GM23248 (cell line): ENCODE results near the gene TM4SF18. TPM values are rescaled to one million over a fixed set of nuclear protein-coding genes. Genes with fewer than 3 reads are reported as not detected.

Experiments used
- DNase-seq: peaks from one replicate; pipeline ENCODE4 v3.0.0-alpha.2; 2015
- H2AFZ ChIP-seq: fragments of 200-600 bp; sonication (generic); 2 replicates; pipeline ENCODE4 v1.6.1; 2016; ENCODE audit warnings: antibody characterized with exemption
- H3F3A ChIP-seq: fragments of 200-600 bp; sonication (generic); 2 replicates; pipeline ENCODE4 v1.6.1; 2016; ENCODE audit warnings: mild to moderate bottlenecking, antibody characterized with exemption, mixed run types; ENCODE audit not compliant: insufficient read depth
- H3K27ac ChIP-seq: fragments of 200-600 bp; sonication (generic); 2 replicates; pipeline ENCODE4 v1.5.1; 2016; ENCODE audit warnings: mild to moderate bottlenecking
- H3K27me3 ChIP-seq: fragments of 200-600 bp; sonication (generic); replicated peaks from 2 replicates; pipeline ENCODE4 v1.6.1; 2016; ENCODE audit warnings: mild to moderate bottlenecking; ENCODE audit not compliant: insufficient read depth
- H3K36me3 ChIP-seq: fragments of 200-600 bp; sonication (generic); 2 replicates; pipeline ENCODE4 v1.6.1; 2016; ENCODE audit warnings: low read depth, mild to moderate bottlenecking
- H3K4me1 ChIP-seq: fragments of 200-600 bp; sonication (generic); 2 replicates; pipeline ENCODE4 v1.6.1; 2016; ENCODE audit warnings: mild to moderate bottlenecking; ENCODE audit not compliant: insufficient read depth
- H3K4me2 ChIP-seq: fragments of 200-600 bp; sonication (generic); one replicate; pipeline ENCODE4 v1.6.1; 2016; ENCODE audit warnings: mild to moderate bottlenecking; ENCODE audit not compliant: unreplicated experiment
- H3K4me3 ChIP-seq: fragments of 200-600 bp; sonication (generic); 2 replicates; pipeline ENCODE4 v1.5.1; 2016; ENCODE audit warnings: mild to moderate bottlenecking
- H3K79me2 ChIP-seq: fragments of 200-600 bp; sonication (generic); 2 replicates; pipeline ENCODE4 v1.6.1; 2016; ENCODE audit warnings: mild to moderate bottlenecking; ENCODE audit not compliant: insufficient read depth
- H3K9ac ChIP-seq: fragments of 200-600 bp; sonication (generic); 2 replicates; pipeline ENCODE4 v1.6.1; 2016; ENCODE audit warnings: mild to moderate bottlenecking
- H3K9me2 ChIP-seq: fragments of 200-600 bp; sonication (generic); 2 replicates; pipeline ENCODE4 v1.6.1; 2016; ENCODE audit warnings: mixed run types, mild to moderate bottlenecking, moderate library complexity; ENCODE audit not compliant: insufficient read depth
- H3K9me3 ChIP-seq: fragments of 200-600 bp; sonication (generic); one replicate; pipeline ENCODE4 v1.6.1; 2017; ENCODE audit warnings: low read depth
- H4K20me1 ChIP-seq: fragments of 200-600 bp; sonication (generic); 2 replicates; pipeline ENCODE4 v1.6.0; 2016; ENCODE audit not compliant: insufficient read depth
- EZH2 ChIP-seq: fragments of 200-600 bp; sonication (generic); IDR thresholded peaks from 2 replicates; pipeline ENCODE4 v1.6.1; 2018; ENCODE audit warnings: antibody characterized with exemption, mild to moderate bottlenecking; ENCODE audit not compliant: insufficient read depth, poor library complexity, severe bottlenecking
- EZH2phosphoT487 ChIP-seq: fragments of 200-600 bp; sonication (generic); IDR thresholded peaks from 2 replicates; pipeline ENCODE4 v1.6.1; 2018; ENCODE audit warnings: antibody characterized with exemption, moderate library complexity, mild to moderate bottlenecking, low read depth; ENCODE audit not compliant: insufficient read depth
- WGBS, 2 experiments: methylation state at CpG; one replicate each; pipeline ENCODE4 v1.1.6; 2015 to 2017; ENCODE audit warnings: low lambda C conversion rate in 2 of 2, low coverage in 1 of 2; ENCODE audit errors: missing lambda C conversion rate in 2 of 2; 5-methylcytosine and 5-hydroxymethylcytosine counted together
- in situ Hi-C: fragments of 300-500 bp; cut with MboI; formaldehyde crosslinking; loops from 2 replicates; pipeline ENCODE4 v1.15.0; 2020
- polyA plus RNA-seq: library from polyadenylated mRNA; unstranded; fragments of >200 nt; fragmentation: Nextera tagmentation; extraction: Ambion mirVana; gene quantifications from 2 replicates; pipeline ENCODE4 v1.2.1, GENCODE V29; 2016
- total RNA-seq: library from RNA; depleted of rRNA; stranded (reverse); fragments of >200 nt; shearing (Covaris generic); gene quantifications from 2 replicates; pipeline ENCODE4 v1.2.3, GENCODE V29; 2014

Gene TM4SF18
- total and polyA plus RNA-seq, 2 experiments from 2014 or later: not detected

DNA sequence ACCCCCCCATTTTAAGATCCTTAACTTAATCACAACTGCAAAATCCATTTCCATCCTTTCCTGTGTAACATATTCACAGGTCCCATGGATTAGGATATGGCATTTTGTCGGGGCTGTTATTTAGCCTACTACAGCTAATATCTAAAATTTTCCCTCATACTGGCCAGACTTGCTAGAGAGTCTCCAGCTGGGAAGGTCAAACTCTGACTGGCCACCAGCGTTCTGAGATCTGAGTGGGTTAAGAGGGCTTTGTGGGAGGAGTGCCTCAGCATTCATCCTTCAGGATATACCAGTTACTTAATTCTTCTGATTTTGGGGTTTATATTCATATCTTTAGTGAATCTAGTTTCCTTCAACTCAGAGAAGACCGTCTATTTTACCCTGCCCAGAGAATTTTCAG is 17.7 kb downstream of the TM4SF18 start:
- Histone ChIP-seq H3K79me2 (no peaks in the 10 kb centered on the region), H3K4me3 (no peak overlapping the region), H3K9me2 (no peaks in the 10 kb centered on the region), H3F3A (peaks cover 26% of the 10 kb centered on the region), H3K27ac (peak overlapping the region; percentile 85), H3K4me1 (peaks cover 25% of the 10 kb centered on the region), H3K27me3 (no peaks in the 10 kb centered on the region), H3K4me2 (peak overlapping the region; percentile 61), H3K9me3 (no peaks in the 10 kb centered on the region), H2AFZ (peak overlapping the region; percentile 51), H3K9ac (peak overlapping the region; percentile 51), H3K36me3 (no peaks in the 10 kb centered on the region), H4K20me1 (no peaks in the 10 kb centered on the region)
- in situ Hi-C loops: no loop called here
- no peak for TF ChIP-seq EZH2phosphoT487
- TF ChIP-seq EZH2: no peak
- 69 to 72% methylated on average over 3 of the region's 3 CpGs for WGBS, 2 experiments
- DNase-seq: peak; percentile 13

DNA sequence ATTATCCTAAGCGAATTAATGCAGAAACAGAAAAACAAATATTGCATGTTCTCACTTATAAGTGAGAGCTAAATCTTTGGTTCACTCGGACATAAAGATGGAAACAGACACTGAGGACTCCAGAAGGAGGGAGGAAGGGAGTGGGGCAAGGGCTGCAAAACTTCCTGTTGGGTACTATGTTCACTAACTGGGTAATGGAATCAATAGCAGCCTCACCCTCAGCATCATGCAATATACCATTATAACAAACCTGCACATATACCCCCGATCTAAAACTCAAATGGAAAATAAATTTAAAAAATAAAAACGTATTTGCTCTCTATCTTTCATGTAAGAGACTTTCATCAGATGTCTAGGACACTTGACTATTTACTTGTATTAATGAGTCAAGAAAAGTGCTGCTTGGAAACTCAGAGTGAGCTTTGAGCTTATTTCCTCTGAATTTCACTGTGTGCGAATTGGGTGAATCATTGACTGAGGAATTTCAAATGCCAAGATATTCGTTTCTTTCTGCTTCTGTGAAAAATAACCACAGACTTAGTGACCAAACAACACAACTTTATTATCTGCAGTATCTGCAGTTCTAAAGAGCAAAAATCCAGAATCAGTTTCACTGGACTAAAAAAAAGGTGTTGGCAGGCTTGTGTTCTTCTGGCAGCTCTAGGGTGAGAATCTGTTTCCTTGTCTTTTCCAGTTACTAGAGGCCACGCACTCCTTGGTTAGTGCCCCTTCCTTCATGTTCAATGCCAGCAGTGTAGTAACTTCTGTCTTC is 18.4 kb downstream of the TM4SF18 start:
- H3K9me2 ChIP-seq: no peaks in the 10 kb centered on the region
- H3K27me3 ChIP-seq: no peaks in the 10 kb centered on the region
- no peaks in the 10 kb centered on the region for H4K20me1 ChIP-seq
- H3F3A ChIP-seq: peaks cover 26% of the 10 kb centered on the region
- 41 to 42% methylated on average over 7 of the region's 7 CpGs for WGBS, 2 experiments
- H3K4me1 ChIP-seq: peaks cover 29% of the 10 kb centered on the region
- DNase-seq: peak; percentile 89
- H3K27ac ChIP-seq: peak overlapping the region; percentile 85
- H3K4me2 ChIP-seq: peak overlapping the region; percentile 61
- no peaks in the 10 kb centered on the region for H3K79me2 ChIP-seq
- H3K36me3 ChIP-seq: no peaks in the 10 kb centered on the region
- H2AFZ ChIP-seq: peak overlapping the region; percentile 40; the same call in 1 of the 2 replicates
- H3K4me3 ChIP-seq: peak overlapping the region; percentile 42
- in situ Hi-C loops: no loop called here
- TF ChIP-seq EZH2: no peak
- TF ChIP-seq EZH2phosphoT487: no peak
- H3K9ac ChIP-seq: peak overlapping the region; percentile 51
- no peaks in the 10 kb centered on the region for H3K9me3 ChIP-seq

DNA sequence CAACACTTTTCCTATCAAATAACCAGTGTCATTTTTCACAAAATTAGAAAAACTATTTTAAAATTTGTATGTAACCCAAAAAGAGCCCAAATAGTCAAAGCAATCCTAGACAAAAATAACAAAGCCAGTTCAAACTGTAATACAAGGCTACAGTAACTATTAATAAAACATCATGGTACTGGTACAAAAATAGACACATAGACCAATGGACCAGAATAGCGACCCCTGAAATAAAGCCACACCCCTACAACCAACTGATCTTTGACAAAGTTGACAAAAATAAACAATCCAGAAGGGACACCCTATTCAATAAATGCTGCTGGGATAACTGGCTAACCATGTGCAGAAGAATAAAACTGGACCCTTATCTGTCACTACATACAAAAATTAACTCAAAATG is 19.9 kb downstream of the TM4SF18 start:
- Histone ChIP-seq H3K9ac (no peak overlapping the region), H4K20me1 (no peaks in the 10 kb centered on the region), H3K27ac (no peak overlapping the region), H3K9me2 (no peaks in the 10 kb centered on the region), H3K79me2 (no peaks in the 10 kb centered on the region), H3K27me3 (no peaks in the 10 kb centered on the region), H3K4me2 (no peak overlapping the region), H3K4me3 (no peak overlapping the region), H3K4me1 (peaks cover 29% of the 10 kb centered on the region), H3K9me3 (no peaks in the 10 kb centered on the region), H2AFZ (no peak overlapping the region), H3K36me3 (no peaks in the 10 kb centered on the region), H3F3A (peaks cover 26% of the 10 kb centered on the region)
- 77 to 81% methylated on average over 1 of the region's 1 CpG for WGBS, 2 experiments
- in situ Hi-C loops: no loop called here
- TF ChIP-seq EZH2phosphoT487 (no peak), EZH2 (no peak)
- DNase-seq: no peak

DNA sequence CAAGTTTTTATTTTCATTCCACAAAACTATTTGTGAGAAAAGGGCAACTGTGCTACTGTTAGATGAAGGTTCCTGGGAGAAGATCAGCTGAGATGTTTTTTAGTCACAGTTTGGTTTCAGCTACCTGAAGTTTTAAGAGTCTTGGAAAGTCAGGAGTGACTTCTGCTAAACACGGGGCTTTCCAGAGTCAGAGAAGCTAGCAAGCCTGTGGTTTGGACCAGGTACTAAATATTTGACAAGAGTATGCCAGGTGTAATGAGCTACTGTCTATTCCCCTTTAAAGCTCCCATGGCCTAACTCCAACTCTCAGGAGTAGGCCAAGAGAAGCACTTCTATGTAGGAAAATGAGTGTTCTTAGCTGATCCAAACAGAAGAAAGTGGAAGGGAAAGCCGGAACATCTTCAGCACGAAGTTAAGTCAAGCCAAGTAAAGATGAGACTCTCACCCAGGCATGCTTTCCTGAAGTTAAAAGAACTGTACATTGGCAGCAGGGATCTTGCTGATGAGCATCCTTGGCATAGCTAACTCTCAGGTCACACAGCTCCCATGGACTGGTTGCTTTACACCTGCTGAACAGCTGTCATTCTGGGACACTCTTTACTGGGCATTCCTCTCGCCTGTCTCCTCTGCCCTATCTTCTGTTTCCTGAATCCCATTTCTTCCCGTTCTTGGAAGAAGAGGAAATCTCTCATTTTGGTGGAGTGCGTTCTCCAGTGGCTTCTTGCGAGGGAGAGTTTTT is 22.5 kb downstream of the TM4SF18 start:
- H3K4me1 ChIP-seq: peaks cover 19% of the 10 kb centered on the region
- no peak overlapping the region for H2AFZ ChIP-seq
- in situ Hi-C loops: no loop called here
- no peaks in the 10 kb centered on the region for H3K27me3 ChIP-seq
- H3K4me3 ChIP-seq: no peak overlapping the region
- H3K9me2 ChIP-seq: no peaks in the 10 kb centered on the region
- no peaks in the 10 kb centered on the region for H3K79me2 ChIP-seq
- no peak overlapping the region for H3K27ac ChIP-seq
- DNase-seq: no peak
- peaks cover 19% of the 10 kb centered on the region for H3F3A ChIP-seq
- WGBS, 2 experiments: 81 to 82% methylated on average over 7 of the region's 7 CpGs
- H3K9ac ChIP-seq: no peak overlapping the region
- H4K20me1 ChIP-seq: no peaks in the 10 kb centered on the region
- no peaks in the 10 kb centered on the region for H3K36me3 ChIP-seq
- no peaks in the 10 kb centered on the region for H3K9me3 ChIP-seq
- no peak for TF ChIP-seq EZH2
- TF ChIP-seq EZH2phosphoT487: no peak
- H3K4me2 ChIP-seq: no peak overlapping the region
